HAP-1 (cell line): Measurements from ENCODE around the gene RAPGEF1.

Experiments
- DNase-seq, 2 experiments: peaks; one replicate each; pipeline ENCODE4 v3.0.0-alpha.2; 2016 to 2020; ENCODE audit warnings: low spot score in 2 of 2
- H3K27me3 ChIP-seq: fragments of 250-450 bp; sonication (Bioruptor Pico); 2 replicates; pipeline ENCODE4 v1.5.1; 2020; ENCODE audit warnings: low read depth, mild to moderate bottlenecking, moderate library complexity
- H3K36me3 ChIP-seq: fragments of 250-450 bp; sonication (Bioruptor Pico); replicated peaks from 2 replicates; pipeline ENCODE4 v1.5.1; 2020; ENCODE audit warnings: mild to moderate bottlenecking
- H3K4me1 ChIP-seq: fragments of 250-450 bp; sonication (Bioruptor Pico); 2 replicates; pipeline ENCODE4 v1.5.1; 2020; ENCODE audit warnings: mild to moderate bottlenecking
- H3K4me3 ChIP-seq: fragments of 250-450 bp; sonication (Bioruptor Pico); 2 replicates; pipeline ENCODE4 v1.5.1; 2020; ENCODE audit warnings: mild to moderate bottlenecking, moderate library complexity
- H3K9me3 ChIP-seq: fragments of 250-450 bp; sonication (Bioruptor Pico); 2 replicates; pipeline ENCODE4 v1.5.1; 2020; ENCODE audit warnings: mild to moderate bottlenecking, moderate library complexity
- in situ Hi-C: fragments of 300-500 bp; cut with MboI; formaldehyde crosslinking; loops from 3 replicates; pipeline ENCODE4 v1.14.3; 2020; ENCODE audit warnings: low sequenced_read_pairs, inconsistent platforms, mixed read lengths

RAPGEF1 gene

GRCh38 chr9:131585375-131585774 is 154.5 kb downstream of the RAPGEF1 start:
- H3K27me3 ChIP-seq: no peaks in the 10 kb centered on the region
- H3K9me3 ChIP-seq: no peaks in the 10 kb centered on the region
- in situ Hi-C loops: no loop called here
- H3K4me3 ChIP-seq: no peak overlapping the region
- DNase-seq: no peak
- H3K36me3 ChIP-seq: peaks cover 24% of the 10 kb centered on the region
- no peaks in the 10 kb centered on the region for H3K4me1 ChIP-seq

- Histone ChIP-seq H3K27me3 (no peaks in the 10 kb centered on the region), H3K4me3 (no peak overlapping the region), H3K9me3 (no peaks in the 10 kb centered on the region), H3K36me3 (peaks cover 26% of the 10 kb centered on the region), H3K4me1 (no peaks in the 10 kb centered on the region)
- in situ Hi-C loops: no loop called here
- no peak for DNase-seq
Observed at GRCh38 chr9:131584858-131585257, 155.0 kb downstream of the RAPGEF1 start.

- no peak for DNase-seq
- peaks cover 34% of the 10 kb centered on the region for H3K36me3 ChIP-seq
- H3K9me3 ChIP-seq: no peaks in the 10 kb centered on the region
- in situ Hi-C loops: no loop called here
- no peak overlapping the region for H3K4me3 ChIP-seq
- H3K4me1 ChIP-seq: no peaks in the 10 kb centered on the region
- H3K27me3 ChIP-seq: no peaks in the 10 kb centered on the region
Observed at GRCh38 chr9:131583836-131584555, 155.9 kb downstream of the RAPGEF1 start.

- H3K27me3 ChIP-seq: no peaks in the 10 kb centered on the region
- no peak overlapping the region for H3K4me3 ChIP-seq
- no peaks in the 10 kb centered on the region for H3K9me3 ChIP-seq
- in situ Hi-C loops: no loop called here
- H3K4me1 ChIP-seq: no peaks in the 10 kb centered on the region
- DNase-seq: no peak
- H3K36me3 ChIP-seq: peaks cover 31% of the 10 kb centered on the region
Observed at GRCh38 chr9:131583337-131583645, 156.6 kb downstream of the RAPGEF1 start.

GRCh38 chr9:131582466-131583336 is 157.2 kb downstream of the RAPGEF1 start:
- DNase-seq: no peak
- Histone ChIP-seq H3K9me3 (no peaks in the 10 kb centered on the region), H3K4me3 (no peak overlapping the region), H3K4me1 (no peaks in the 10 kb centered on the region), H3K36me3 (peaks cover 26% of the 10 kb centered on the region), H3K27me3 (no peaks in the 10 kb centered on the region)
- in situ Hi-C loops: no loop called here

- no peak overlapping the region for H3K4me3 ChIP-seq
- no peaks in the 10 kb centered on the region for H3K4me1 ChIP-seq
- no peaks in the 10 kb centered on the region for H3K27me3 ChIP-seq
- no peak for DNase-seq
- no peaks in the 10 kb centered on the region for H3K9me3 ChIP-seq
- in situ Hi-C loops: no loop called here
- peaks cover 26% of the 10 kb centered on the region for H3K36me3 ChIP-seq
Observed at GRCh38 chr9:131582056-131582455, 157.8 kb downstream of the RAPGEF1 start.

GRCh38 chr9:131580358-131580757 is 159.5 kb downstream of the RAPGEF1 start:
- Histone ChIP-seq H3K27me3 (no peaks in the 10 kb centered on the region), H3K36me3 (peaks cover 26% of the 10 kb centered on the region), H3K9me3 (no peaks in the 10 kb centered on the region), H3K4me1 (no peaks in the 10 kb centered on the region), H3K4me3 (no peak overlapping the region)
- DNase-seq: no peak
- in situ Hi-C loops: no loop called here

GRCh38 chr9:131579789-131580211 is 160.1 kb downstream of the RAPGEF1 start:
- Histone ChIP-seq H3K9me3 (no peaks in the 10 kb centered on the region), H3K4me1 (no peaks in the 10 kb centered on the region), H3K4me3 (no peak overlapping the region), H3K36me3 (peaks cover 26% of the 10 kb centered on the region), H3K27me3 (no peaks in the 10 kb centered on the region)
- no peak for DNase-seq
- in situ Hi-C loops: no loop called here

GRCh38 chr9:131578731-131579504 is 161.0 kb downstream of the RAPGEF1 start:
- H3K36me3 ChIP-seq: peaks cover 20% of the 10 kb centered on the region
- H3K27me3 ChIP-seq: no peaks in the 10 kb centered on the region
- H3K9me3 ChIP-seq: no peaks in the 10 kb centered on the region
- no peak for DNase-seq
- no peaks in the 10 kb centered on the region for H3K4me1 ChIP-seq
- in situ Hi-C loops: no loop called here
- no peak overlapping the region for H3K4me3 ChIP-seq

- Histone ChIP-seq H3K4me1 (no peaks in the 10 kb centered on the region), H3K4me3 (no peak overlapping the region), H3K36me3 (peaks cover 20% of the 10 kb centered on the region), H3K9me3 (no peaks in the 10 kb centered on the region), H3K27me3 (no peaks in the 10 kb centered on the region)
- no peak for DNase-seq
- in situ Hi-C loops: no loop called here
Observed at GRCh38 chr9:131578021-131578420, 161.9 kb downstream of the RAPGEF1 start.

GRCh38 chr9:131577005-131578000 is 162.6 kb downstream of the RAPGEF1 start:
- H3K9me3 ChIP-seq: no peaks in the 10 kb centered on the region

GRCh38 chr9:131575946-131576853 is 163.7 kb downstream of the RAPGEF1 start:
- H3K4me3 ChIP-seq: no peak overlapping the region
- no peaks in the 10 kb centered on the region for H3K27me3 ChIP-seq
- no peak for DNase-seq
- no peaks in the 10 kb centered on the region for H3K4me1 ChIP-seq
- in situ Hi-C loops: no loop called here
- peaks cover 10% of the 10 kb centered on the region for H3K36me3 ChIP-seq
- no peaks in the 10 kb centered on the region for H3K9me3 ChIP-seq

More at GRCh38 chr9:131577005-131578000, 162.6 kb downstream of the RAPGEF1 start:
- in situ Hi-C loops: no loop called here
- H3K4me1 ChIP-seq: no peaks in the 10 kb centered on the region
- no peaks in the 10 kb centered on the region for H3K27me3 ChIP-seq
- no peak for DNase-seq
- H3K36me3 ChIP-seq: peaks cover 17% of the 10 kb centered on the region
- H3K4me3 ChIP-seq: no peak overlapping the region
